NCI-H2029 treated with DMSO at 0.1 percent for 48 hours (cell line): ENCODE results near the gene TRIP6.
"Not testable (repeated sequence)": the region's sequence is repeated elsewhere in the genome, so short reads cannot be mapped to it uniquely, and the experiment has no call there.

Experiments
- DNase-seq: peaks from one replicate; lab custom pipeline; 2025; lab: John Stamatoyannopoulos, UW

Gene TRIP6

GRCh38 chr7:100839361-100839760, 27.8 kb upstream of the TRIP6 start:
- DNase-seq: no peak

- no peak for DNase-seq
These were observed 26.6 kb upstream of the TRIP6 start for GRCh38 chr7:100840470-100841100.

- DNase-seq: no peak
These were observed 19.8 kb upstream of the TRIP6 start for GRCh38 chr7:100847360-100847759.

DNA sequence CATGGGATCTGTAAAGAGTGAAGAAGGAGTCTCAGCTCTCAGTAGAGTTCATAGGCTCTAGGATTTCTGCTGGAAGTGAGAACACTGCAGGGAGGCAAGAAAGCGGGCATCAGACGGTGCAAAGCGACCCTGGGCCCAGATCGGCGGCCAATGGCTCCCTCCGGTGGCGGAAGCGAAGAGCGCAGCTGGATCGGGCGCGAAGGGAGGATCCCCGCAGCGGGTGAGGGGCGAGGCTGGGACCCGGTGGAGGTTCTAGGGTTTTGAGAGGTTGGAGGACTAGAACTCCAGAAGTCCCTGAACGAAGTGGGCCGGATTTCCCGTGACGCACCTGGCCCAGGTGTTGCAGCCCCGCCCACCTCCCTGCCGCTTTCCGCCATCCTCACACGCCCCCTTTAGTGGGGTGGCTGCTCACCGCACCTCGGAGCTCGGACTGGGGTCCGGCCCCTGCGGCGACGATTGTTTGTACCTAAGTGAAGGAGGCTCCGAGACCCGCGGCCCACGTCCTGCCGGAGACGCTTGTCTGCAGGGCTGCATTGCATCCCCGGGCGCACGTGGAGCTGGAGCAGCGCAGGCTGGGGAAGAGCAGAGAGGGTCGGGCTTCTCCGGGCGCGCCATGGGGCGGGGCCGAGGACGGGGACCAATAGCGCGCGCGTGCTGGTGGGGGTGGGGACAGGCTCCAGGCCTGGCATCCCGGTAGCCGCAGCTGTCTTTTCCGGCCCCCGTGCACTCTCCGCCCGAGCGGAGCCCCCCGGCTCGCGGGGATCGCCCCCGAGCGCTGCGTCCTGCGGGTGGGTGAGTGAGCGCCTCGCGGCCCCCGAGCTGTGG, 14.9 kb upstream of the TRIP6 start, which contains the start of gene SLC12A9:
Gene SLC12A9 (plus strand): TSS at position 666 of the 825 bp plus-strand sequence. CDS start 1,485 bp downstream, outside the sequence.
- DNase-seq: peak; percentile 73

DNA sequence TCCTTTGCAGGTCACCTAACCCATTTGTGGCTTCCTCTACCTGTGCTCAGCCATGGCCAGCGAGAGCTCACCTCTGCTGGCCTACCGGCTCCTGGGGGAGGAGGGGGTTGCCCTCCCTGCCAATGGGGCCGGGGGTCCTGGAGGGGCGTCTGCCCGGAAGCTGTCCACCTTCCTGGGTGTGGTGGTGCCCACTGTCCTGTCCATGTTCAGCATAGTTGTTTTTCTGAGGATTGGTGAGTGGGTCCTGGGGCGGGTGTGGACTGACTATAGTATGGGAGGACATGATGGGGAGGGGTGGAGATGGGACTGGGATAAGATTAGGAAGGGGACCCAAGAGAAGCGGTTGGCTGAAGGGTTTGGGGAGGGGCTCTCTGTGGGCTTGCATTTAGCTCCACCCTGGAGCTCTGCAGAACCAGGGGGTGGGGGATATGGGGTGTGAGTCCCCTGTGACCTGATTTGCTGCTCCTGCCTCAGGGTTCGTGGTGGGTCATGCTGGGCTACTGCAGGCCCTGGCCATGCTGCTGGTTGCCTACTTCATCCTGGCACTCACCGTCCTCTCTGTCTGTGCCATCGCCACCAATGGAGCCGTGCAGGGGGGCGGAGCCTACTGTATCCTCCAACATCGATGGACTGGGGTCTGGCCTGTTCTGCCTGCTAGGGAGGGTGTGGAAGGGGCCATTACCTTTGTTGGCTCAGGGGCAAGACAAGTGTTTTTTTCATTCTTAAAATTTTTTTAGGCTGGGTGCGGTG, 12.9 kb upstream of the TRIP6 start:
- DNase-seq: no peak

DNA sequence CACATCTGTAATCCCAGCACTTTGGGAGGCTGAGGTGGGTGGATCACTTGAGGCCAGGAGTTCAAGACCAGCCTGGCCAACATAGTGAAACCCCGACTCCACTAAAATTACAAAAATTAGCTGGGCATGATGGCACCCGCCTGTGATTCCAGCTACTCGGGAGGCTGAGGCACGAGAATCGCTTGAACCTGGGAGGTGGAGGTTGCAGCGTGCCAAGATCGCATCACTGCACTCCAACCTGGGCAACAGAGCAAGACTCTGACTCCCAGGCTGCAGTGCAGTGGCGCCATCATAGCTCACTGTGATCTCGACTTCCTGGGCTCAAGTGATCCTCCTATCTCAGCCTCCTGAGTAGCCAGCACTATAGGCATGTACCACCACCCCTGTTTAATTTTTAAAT, 12.3 kb upstream of the TRIP6 start:
- not testable (repeated sequence) for DNase-seq

- no peak for DNase-seq
These were observed 11.7 kb upstream of the TRIP6 start for GRCh38 chr7:100855515-100855914.

DNA sequence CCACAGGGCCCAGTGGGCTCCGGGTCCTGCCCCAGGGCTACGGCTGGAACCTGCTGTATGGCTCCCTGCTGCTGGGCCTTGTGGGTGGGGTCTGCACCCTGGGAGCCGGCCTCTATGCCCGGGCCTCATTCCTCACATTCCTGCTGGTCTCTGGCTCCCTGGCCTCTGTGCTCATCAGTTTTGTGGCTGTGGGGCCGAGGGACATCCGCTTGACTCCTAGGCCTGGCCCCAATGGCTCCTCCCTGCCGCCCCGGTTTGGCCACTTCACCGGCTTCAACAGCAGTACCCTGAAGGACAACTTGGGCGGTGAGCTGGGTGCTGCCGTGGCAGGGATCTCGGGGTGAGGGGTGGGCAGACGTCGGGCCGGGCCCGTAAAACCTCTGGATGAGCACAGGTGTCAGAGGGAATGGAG, 10.3 kb upstream of the TRIP6 start:
- no peak for DNase-seq

- DNase-seq: no peak
These were observed 7.3 kb upstream of the TRIP6 start for GRCh38 chr7:100859856-100860255.

- no peak for DNase-seq
These were observed 6.2 kb upstream of the TRIP6 start for GRCh38 chr7:100860702-100861615.

- DNase-seq: no peak
These were observed 5.6 kb upstream of the TRIP6 start for GRCh38 chr7:100861616-100861985.

- no peak for DNase-seq
These were observed 3.7 kb upstream of the TRIP6 start for GRCh38 chr7:100863406-100863950.

DNA sequence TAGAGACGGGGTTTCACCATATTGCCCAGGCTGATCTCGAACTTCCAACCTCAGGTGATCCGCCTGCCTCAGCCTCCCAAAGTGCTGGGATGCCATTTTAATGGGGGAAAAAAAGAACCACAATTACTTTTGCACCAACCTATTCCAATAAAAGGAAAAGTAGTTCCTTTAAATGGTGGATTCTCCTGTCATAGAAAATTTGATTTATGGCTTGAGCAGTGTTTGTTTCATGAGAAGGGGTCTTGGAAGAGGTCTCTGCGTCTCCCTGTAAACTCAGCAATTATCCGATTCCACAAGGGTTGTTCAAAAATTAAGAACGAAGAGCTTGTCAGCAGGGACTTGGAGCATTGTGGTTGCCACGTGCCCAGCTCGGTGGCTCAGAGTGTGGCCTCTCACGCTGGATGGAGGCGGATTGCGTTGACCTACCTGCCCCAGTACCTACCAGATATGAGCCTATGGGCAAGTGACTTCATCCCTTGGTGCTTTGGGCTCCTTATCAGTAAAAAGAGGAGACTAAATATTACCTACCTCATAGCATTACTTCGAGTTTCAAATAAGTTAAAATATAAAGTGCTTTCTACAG, 2.8 kb upstream of the TRIP6 start:
- DNase-seq: no peak

- DNase-seq: no peak
These were observed 1.7 kb upstream of the TRIP6 start for GRCh38 chr7:100865372-100865911.

- DNase-seq: peak; percentile 51
These were observed 1.1 kb upstream of the TRIP6 start for GRCh38 chr7:100865938-100866728.

DNA sequence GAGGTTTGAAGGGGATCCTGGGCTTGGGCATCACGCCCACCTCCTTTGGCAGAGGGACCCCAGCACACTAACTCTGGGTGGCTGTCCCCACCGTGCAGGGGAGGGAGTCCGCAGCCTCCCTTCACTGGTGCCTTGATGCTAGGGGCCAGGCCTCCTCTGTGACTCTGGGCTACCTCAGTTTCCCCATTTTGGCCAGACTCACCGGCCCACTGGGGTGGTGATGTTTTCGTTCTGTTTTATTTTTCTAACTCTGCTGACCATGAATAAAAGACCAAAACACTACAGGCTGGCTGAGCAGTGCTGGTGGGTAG, 503 bp upstream of the TRIP6 start:
- DNase-seq: no peak

DNA sequence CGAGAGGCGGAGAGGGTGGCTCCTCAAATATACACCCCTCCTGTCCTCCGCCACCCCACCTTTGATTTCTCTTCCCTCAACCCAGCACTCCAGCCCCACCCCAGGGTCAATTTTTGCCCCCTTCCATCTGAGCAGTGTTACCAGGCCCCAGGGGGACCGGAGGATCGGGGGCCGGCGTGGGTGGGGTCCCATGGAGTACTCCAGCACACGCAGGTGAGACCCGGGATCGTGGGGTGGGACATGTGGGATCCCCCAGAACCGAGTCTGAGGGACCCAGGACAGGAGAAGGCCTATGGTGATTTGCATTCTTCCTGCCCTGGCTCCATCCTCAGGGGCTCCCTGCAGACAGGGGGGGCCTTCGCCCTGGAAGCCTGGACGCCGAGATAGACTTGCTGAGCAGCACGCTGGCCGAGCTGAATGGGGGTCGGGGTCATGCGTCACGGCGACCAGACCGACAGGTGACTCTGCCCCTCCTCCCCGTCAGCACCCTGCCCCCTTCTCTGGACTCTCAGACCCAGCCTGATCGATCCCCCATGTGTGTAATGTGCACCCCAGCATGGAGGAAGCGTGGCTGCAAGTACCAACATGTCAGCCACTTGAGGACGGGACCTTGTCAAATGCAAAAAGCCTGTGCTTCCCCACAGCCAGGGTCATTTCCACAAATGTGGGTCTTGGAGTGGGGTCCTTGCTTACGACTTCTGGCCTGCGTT, 744 bp downstream of the TRIP6 start:
- no peak for DNase-seq

DNA sequence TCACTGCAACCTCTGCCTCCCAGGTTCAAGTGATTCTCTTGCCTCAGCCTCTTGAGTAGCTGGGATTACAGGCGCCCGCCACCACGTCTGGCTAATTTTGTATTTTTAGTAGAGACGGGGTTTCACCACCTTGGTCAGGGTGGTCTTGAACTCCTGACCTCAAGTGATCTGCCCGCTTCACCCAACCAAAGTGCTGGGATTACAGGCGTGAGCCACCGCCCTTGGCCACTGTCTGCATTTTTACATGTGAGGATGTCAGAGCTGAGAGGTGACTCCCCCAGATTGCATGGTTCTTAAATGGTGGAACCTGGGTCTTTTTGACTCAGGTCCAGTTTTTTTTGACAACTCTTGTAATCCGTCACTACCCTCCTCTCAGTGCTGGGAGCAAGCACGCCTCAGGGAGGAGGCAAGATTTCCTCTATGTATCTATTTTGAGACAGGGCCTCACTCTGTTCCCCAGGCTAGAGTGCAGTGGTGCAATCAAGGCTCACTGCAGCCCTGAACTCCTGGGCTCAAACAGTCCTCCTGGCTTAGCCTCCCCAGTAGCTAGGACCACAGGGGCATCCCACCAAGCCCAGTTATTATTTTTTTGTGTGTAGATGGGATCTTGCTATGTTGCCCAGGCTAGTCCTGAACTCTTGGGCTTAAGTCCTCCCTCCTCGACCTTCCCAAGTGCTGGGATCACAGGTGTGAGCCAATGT, 6.6 kb downstream of the TRIP6 start:
- DNase-seq: no peak

DNA sequence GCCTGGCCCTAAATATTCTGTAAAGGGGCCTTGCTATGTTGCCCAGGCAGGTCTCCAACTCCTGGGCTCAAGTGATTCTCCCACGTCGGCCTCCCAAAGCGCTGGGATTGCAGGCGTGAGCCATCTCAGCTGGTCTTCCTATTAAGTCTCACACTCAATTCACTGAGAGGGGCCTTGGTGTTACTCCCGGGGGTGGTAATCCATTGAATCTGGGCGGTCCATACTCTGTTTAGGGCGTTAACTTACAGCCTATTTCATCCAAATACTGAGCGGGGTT, 7.1 kb downstream of the TRIP6 start:
- DNase-seq: no peak
